DND-41 (cell line): Measurements from ENCODE around the gene ASF1A.

Experiments
- CTCF ChIP-seq: IDR thresholded peaks from 2 replicates; pipeline ENCODE4 v1.5.1; 2012; ENCODE audit warnings: borderline replicate concordance, low read length, moderate library complexity, mild to moderate bottlenecking; ENCODE audit not compliant: poor library complexity, severe bottlenecking; ENCODE audit errors: extremely low read depth
- EZH2 ChIP-seq: IDR thresholded peaks from 3 replicates; pipeline ENCODE4 v1.6.1; 2012; ENCODE audit warnings: borderline replicate concordance, low read depth, mild to moderate bottlenecking, moderate library complexity, low read length, inconsistent platforms; ENCODE audit not compliant: severe bottlenecking

- TF ChIP-seq CTCF = no peak
- no peak for TF ChIP-seq EZH2
Measured at GRCh38 chr6:118881440-118882313, 12.3 kb upstream of the ASF1A start.
